Islet precursor cell (in vitro differentiated cells): ENCODE results near the gene PSAP.

Experiments used
- DNase-seq: peaks from one replicate; pipeline ENCODE4 v3.0.0-alpha.2; 2018

The PSAP gene

DNA sequence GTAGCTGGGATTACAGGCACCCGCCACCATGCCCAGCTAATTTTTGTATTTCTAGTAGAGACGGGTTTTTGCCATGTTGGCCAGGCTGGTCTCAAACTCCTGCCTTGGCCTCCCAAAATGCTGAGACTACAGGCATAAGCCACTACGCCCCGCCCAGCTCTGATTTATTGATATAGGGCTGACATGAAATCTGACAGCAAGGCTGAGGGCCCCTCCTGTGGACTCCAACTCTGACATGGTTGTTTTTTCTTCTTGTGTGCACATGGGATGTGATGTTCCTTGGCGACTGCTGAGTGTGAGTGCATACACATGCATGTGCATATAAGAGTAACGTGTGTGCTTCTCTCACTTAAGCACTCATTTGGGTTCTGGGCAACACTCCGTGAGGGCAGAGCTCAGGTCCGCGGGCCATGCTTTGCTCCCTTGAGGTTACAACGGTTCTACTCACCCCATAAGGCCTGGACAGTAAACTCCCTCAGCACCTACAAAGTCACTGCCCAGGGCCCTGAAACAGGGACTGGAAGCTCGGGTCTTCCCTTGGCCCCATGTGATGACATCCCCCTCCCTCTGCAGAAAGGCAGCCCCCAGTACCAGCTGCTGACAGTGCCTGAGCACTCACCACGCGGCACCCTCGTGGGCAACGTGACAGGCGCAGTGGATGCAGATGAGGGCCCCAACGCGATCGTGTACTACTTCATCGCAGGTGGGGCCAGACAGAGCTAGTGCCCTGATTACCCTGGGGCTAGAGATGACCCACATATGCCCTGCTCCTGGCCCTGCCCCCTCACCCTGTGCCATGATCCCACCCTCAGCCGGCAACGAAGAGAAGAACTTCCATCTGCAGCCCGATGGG, 44.1 kb downstream of the PSAP start:
- DNase-seq, result no peak

- peak; percentile 86 for DNase-seq
Observed at GRCh38 chr10:71805776-71806703, 45.0 kb downstream of the PSAP start.

DNA sequence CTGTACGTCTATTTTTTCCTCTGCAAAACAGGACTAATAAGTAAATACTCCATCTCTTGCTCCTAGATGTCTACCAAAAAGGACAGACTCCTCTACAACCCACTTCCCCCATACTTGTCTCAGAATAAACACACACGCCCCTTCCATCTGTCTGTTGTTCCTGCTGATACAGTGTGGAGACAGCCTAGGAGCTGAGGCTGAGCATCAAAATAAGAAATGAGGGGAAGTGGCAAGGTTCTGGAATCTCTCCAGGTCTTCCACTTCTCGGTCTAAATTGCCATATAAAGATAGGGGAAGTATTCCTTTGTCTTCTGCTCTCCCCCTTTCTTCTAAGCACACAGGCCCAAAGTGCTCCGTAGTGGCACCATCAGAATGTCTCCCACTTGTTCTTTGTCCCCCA, 47.0 kb downstream of the PSAP start:
- no peak for DNase-seq

DNA sequence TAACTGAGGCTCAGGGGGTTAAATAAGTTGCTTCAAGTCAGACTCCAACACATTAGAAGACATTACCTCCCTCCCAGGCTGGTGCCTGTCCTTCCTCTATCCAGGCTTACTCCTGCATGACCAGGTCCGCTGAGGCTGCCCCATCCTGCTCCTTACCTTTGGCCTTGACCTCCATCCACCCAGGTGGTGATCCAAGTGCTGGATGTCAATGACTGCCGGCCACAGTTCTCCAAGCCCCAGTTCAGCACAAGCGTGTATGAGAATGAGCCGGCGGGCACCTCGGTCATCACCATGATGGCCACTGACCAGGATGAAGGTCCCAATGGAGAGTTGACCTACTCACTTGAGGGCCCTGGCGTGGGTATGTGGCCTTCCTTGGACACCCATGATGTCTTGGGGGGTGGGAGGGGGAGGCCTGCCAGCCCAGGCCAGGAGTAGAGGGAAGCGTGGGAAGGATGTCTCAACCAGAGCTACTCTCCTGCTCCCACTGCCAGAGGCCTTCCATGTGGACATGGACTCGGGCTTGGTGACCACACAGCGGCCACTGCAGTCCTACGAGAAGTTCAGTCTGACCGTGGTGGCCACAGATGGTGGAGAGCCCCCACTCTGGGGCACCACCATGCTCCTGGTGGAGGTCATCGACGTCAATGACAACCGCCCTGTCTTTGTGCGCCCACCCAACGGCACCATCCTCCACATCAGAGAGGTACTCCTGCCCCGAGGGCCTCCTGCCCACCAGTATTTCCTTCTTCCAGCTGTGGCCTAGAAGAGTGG, 48.1 kb downstream of the PSAP start:
- no peak for DNase-seq

DNA sequence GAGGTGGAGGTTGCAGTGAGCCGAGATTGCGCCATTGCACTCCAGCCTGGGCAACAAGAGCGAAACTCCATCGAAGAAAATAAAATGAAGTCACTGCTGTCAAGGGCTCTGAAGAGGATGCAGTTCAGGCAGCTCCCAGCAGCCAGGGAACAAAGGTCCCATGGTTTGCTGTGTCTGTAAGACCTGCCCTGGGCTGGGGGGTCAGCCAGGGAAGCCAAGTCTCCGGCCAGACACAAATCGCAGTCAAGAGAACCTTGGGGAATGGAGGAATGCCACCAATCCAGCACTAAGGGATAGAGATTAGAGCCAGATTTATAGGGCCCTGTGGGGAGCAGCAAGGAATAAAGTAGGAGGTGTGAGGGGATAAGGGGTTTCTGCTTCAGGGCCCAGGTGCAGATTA, 48.8 kb downstream of the PSAP start:
- DNase-seq, result no peak

- no peak for DNase-seq
Observed at GRCh38 chr10:71801361-71801760, 49.7 kb downstream of the PSAP start.

DNA sequence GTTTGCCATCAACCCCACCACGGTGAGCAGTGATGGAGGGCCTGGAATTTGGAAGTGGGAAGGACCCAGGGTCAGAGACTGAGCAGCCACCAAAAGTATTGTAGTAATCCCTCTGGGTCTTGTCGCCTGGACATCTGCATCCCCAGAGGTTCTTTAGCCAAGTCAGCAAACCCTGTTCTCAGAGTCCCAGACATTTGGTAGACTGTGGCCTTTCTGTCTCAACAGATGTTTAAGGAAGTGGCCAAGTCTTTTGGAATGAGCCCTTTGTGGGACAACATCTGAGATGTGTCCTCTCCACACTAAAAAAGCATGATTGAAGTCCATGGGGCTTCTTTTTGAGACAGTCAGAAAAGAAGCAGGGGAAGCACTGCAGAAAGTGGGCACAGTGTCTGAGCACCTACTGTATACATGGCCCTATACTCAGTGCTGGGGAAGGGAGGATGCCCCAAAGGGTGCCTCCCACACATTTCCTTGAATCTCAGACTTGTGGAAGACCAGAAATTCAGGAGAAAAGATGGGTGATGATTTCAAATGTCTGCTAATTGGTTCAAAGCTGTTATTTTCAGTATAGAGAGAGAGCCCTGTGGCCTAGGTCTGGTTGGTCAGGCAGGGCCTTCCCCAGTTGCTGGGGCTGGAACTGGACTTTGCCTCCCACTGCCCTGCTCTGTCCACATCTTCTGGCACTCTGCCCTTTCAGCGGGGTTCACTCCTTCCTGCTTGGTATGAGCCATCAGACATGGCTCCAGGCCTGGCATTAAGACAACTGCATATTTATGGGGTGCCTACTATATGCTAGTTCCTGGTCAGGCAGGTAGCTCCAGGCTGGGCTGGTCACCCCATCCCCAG, 51.2 kb downstream of the PSAP start:
- DNase-seq, result no peak

GRCh38 chr10:71799112-71799511, 51.9 kb downstream of the PSAP start:
- DNase-seq, result no peak

DNA sequence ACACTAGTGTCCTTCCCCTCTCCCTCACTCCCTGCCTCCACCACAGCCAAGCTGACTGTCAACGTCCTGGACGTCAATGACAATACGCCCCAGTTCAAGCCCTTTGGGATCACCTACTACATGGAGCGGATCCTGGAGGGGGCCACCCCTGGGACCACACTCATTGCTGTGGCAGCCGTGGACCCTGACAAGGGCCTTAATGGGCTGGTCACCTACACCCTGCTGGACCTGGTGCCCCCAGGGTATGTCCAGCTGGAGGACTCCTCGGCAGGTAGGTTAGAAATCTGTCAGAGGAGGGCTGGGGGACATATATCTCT, 52.8 kb downstream of the PSAP start:
- DNase-seq, result no peak

- DNase-seq, result no peak
Observed at GRCh38 chr10:71797533-71798307, 53.3 kb downstream of the PSAP start.

- DNase-seq, result no peak
Observed at GRCh38 chr10:71796749-71797405, 54.2 kb downstream of the PSAP start.

DNA sequence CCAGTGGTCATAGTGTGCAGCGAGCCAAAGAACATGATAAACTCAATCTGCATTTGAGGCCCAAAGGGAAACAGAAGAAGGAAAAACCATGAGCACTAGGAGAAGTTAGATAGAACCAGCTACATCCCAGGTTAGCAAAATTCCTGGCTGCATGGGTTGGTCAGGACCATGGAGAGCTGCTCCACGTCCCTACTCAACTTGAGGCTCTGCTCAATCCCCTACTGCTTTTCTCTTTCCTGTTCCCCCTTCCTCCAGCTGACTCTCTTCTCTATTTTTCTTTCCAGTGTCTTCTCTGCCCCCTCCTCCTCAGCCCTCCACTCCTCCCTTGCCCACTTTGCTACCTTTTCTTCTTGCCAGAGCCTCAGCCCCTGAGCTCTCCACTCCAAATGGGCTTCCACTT, 55.8 kb downstream of the PSAP start:
- no peak for DNase-seq

- DNase-seq, result no peak
Observed at GRCh38 chr10:71790749-71791440, 60.2 kb downstream of the PSAP start.

DNA sequence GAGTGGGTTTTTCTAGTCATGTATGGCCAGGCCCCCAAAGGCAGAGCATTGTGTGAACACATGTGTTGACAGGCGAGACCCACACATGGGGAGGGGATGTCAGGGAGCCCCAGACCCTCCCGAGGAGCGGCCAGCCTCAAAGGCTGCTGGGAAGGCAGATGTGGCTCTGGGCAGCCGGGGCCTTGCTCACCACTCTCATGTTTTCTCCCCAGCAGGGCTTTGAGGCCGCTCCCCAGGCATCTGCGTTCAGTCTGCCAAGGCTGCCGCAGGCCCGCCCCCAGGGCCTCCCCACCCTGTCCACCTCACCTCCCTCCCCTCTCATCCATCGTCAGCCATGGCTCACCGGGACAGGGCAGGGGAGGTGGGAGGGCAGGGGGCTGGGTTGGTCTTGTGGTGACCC, 61.2 kb downstream of the PSAP start:
- no peak for DNase-seq

GRCh38 chr10:71788954-71789353, 62.1 kb downstream of the PSAP start:
- no peak for DNase-seq

DNA sequence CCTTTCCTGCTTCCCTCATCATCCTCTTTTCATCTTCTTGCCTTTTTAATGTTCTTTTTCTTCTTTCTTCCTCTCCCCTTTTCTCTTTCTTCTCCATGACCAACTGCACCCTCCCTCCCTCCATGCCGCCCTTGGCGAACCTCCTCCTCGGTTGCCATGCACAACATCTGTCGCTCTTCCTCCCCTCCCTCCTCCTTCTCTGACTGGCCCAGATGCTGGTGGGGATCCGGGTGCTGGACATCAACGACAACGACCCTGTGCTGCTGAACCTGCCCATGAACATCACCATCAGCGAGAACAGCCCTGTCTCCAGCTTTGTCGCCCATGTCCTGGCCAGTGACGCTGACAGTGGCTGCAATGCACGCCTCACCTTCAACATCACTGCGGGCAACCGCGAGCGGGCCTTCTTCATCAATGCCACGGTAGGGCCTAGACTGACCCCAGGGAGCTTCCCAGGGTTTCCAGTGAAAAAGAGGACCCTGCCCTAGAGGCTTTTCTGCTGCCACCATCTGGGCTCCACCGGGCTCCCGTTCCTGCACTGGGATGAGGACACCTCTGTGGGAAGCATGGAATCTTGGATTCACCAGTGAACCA, 66.3 kb downstream of the PSAP start:
- DNase-seq, result no peak

GRCh38 chr10:71783917-71784678, 67.0 kb downstream of the PSAP start:
- DNase-seq, result no peak

DNA sequence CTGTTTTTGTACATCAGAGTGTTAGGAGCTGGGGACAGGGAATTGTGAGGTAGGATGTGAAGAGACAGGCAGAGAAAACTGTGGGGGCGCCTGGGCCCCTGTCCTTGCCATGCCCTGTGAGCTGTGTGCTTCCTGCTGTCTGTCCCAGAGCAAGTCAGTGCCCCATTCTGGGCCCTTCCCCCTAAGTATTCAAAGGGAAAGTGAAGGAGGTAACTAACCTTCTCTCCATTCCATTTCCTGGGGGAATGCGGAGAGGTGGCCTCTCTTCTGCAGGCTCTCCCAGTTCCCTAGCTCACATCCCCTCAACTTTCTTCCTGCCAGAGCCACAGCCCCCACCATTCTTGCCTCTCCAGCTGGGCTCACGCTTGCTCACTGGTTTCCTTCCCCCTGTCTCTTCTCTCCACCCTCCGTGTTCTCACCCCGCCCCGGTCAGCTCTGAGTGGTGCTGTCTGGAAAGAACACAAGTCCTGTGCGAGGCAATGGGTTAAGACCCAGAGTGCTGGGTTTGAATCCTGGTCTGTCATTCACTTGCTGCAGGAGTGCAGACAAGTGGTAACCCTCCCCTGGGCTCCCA, 68.0 kb downstream of the PSAP start:
- DNase-seq, result no peak
